Neuron (in vitro differentiated cells): ENCODE measurements around the gene CAMK1D.

Experiments used
- H2AFZ ChIP-seq: one replicate; pipeline ENCODE4 v1.6.1; 2013; ENCODE audit warnings: low read depth, mild to moderate bottlenecking, inconsistent platforms, low read length, moderate library complexity
- H3K27me3 ChIP-seq: one replicate; pipeline ENCODE4 v1.6.1; 2013; ENCODE audit warnings: low read length; ENCODE audit not compliant: insufficient read depth
- H3K36me3 ChIP-seq: one replicate; pipeline ENCODE4 v1.6.1; 2013; ENCODE audit warnings: low read length; ENCODE audit not compliant: insufficient read depth
- H3K4me1 ChIP-seq: one replicate; pipeline ENCODE4 v1.6.1; 2013; ENCODE audit warnings: low read length; ENCODE audit not compliant: insufficient read depth
- H3K4me3 ChIP-seq: 2 replicates; pipeline ENCODE4 v1.5.1; 2013; ENCODE audit warnings: mild to moderate bottlenecking, low read length, moderate library complexity
- H3K9me3 ChIP-seq: one replicate; pipeline ENCODE4 v1.6.1; 2013; ENCODE audit warnings: low read length

The CAMK1D gene

DNA sequence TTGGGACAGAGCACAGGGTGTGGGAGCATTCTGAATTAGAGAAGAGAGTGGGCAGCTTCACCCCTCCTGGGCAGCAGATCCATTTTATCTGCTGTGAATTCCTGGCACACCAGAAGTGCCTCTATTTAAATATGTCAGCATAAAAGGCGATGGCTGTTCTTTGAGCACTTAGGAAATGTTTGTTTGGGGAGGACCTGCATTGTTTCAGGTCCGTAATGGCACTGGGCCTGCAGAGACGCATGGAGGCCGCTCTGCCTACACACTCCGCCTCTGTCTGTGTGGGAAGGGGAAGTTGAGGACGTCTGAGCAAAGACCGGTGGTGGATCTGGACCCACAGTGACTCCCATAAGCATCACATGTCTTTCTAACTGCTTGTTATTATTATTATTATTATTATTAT lies 253.2 kb downstream of the CAMK1D start:
- Histone ChIP-seq H3K4me1 (no peaks in the 10 kb centered on the region), H2AFZ (no peak overlapping the region), H3K4me3 (no peak overlapping the region), H3K36me3 (no peaks in the 10 kb centered on the region), H3K27me3 (no peaks in the 10 kb centered on the region), H3K9me3 (peaks cover 4% of the 10 kb centered on the region)

DNA sequence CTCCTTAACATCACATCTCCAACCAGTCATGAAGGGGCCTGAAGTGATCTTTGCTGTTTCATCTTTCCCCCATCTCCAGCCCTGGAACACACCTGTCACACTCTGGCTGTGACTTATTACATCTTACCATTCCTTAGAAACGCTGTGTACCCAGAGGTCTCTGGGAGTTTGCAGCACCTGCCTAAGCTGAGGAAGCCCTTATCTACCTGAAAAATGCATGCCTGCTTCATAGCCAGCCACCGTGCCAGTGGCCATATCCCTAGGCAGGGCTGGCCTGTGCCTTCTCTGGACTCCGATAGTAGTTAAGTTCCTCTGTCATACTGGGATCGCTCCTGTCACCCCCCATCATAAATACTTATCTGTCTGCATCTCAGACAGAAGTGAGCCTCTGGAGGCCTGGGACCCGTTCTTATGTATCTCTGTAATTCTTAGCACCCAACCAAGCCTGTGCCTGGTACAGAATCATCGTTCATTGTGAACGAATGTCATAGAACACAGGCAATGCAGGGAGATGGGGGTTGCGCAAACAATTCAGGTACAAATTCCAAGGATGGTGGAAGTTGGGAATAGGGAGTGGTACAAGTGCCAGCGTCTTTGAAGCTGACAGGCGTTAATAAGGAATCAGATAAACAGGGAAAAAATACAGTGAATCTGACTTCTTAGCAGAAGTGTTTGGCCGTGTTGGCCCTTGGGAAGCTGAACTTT lies 254.6 kb downstream of the CAMK1D start:
- Histone ChIP-seq H2AFZ (no peak overlapping the region), H3K36me3 (no peaks in the 10 kb centered on the region), H3K4me3 (no peak overlapping the region), H3K27me3 (no peaks in the 10 kb centered on the region), H3K9me3 (peaks cover 7% of the 10 kb centered on the region), H3K4me1 (no peaks in the 10 kb centered on the region)

DNA sequence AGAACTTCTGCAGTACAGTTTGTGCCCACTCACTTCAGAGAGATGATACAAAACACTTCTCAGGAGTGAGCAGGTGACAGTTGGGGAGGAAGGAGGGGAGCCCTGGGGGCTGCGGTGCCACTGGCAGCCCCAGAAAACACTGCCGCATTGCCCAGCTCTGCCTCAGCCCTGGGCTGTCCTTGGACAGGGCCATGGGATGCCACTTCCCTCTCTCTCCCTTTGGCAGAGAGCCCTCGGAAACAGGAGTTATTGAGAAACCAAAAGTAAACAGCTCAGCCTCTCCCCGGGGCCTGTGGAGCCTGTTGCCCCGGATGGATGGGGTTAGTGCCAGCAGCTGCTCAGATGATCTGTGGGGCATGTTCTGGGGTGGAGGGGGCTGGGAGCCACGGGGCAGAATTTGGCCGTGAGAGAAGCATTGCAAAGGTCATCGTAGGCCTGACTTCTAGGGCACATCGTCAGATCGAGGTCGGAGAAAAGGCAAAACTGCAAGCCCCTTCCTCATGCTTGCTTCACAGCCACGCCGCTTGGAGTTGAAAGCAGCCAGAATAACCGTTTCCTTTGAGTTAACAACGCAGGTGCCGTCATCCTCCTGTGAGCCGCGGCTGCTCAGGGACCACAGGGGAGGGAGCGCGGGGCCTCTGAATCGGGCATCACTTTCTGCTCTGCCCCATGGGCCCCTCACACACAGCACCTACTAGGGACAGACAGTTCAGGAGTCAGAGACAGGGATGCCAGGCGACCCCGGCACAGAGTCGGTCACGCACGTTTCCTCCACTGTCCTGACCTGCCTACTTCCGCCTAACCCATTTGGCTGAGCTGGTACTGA lies 256.4 kb downstream of the CAMK1D start:
- H3K9me3 ChIP-seq = peaks cover 5% of the 10 kb centered on the region
- H3K4me3 ChIP-seq = no peak overlapping the region
- H3K4me1 ChIP-seq = no peaks in the 10 kb centered on the region
- H3K36me3 ChIP-seq = no peaks in the 10 kb centered on the region
- H3K27me3 ChIP-seq = no peaks in the 10 kb centered on the region
- H2AFZ ChIP-seq = no peak overlapping the region

DNA sequence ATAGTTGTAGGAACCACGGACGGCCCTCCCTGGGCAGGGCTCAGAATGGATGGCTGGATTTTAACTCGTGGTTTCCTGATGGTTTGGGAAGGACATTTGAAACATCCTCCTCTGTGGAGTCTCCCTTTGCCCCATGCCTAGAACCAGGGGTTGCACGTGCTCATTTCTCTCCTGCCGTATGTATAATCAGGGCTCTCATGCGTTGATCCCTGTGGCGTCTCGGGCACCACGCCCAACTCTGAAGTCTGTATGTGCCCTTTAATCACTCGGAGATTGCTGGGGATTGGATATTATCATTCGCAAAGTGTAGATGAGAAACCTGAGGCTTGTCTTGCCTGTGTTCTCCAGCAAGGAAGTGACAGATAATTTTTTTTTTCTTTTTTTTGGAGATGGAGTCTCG lies 257.1 kb downstream of the CAMK1D start:
- Histone ChIP-seq H3K36me3 (no peaks in the 10 kb centered on the region), H3K4me1 (no peaks in the 10 kb centered on the region), H2AFZ (no peak overlapping the region), H3K27me3 (no peaks in the 10 kb centered on the region), H3K4me3 (no peak overlapping the region), H3K9me3 (peaks cover 5% of the 10 kb centered on the region)

DNA sequence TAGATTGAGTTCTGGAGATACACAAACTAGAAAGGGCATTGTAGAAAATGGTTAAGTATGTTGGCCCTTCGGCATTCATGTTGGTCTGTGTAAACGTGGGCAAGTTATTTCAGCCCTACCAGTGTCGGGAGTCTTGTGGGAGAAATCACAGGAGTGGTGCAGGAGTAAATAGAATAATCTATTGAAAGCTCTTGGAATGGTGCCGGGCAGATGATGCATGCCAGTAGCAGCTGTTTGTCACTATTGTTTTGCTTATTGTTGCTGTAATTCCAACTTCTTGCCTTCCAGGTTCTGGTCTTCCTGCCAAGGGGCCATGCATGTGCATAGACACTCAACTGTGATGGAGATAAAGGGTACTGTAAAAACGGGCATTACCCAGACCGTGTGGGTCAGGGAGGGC lies 259.4 kb downstream of the CAMK1D start:
- H3K9me3 ChIP-seq = peaks cover 5% of the 10 kb centered on the region
- H3K36me3 ChIP-seq = no peaks in the 10 kb centered on the region
- H3K27me3 ChIP-seq = no peaks in the 10 kb centered on the region
- no peaks in the 10 kb centered on the region for H3K4me1 ChIP-seq
- no peak overlapping the region for H2AFZ ChIP-seq
- no peak overlapping the region for H3K4me3 ChIP-seq

DNA sequence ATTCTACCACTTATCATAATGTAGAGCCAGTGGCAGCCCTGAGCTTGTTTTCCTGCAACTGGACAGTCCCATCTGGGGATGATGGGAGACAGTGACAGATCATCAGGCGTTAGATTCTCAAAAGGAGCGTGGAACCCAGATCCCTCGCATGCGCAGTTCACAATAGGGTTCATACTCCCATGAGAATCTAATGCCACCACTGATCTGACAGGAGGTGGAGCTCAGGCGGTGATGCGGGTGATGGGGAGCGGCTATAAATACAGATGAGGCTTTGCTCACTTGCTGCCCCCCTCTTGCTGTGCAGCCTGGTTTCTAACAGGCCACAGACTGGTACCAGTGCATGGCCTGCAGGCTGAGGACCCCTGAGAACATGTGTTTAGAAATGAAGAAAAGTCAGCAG lies 260.1 kb downstream of the CAMK1D start:
- Histone ChIP-seq H2AFZ (no peak overlapping the region), H3K9me3 (peaks cover 5% of the 10 kb centered on the region), H3K4me1 (no peaks in the 10 kb centered on the region), H3K36me3 (no peaks in the 10 kb centered on the region), H3K27me3 (no peaks in the 10 kb centered on the region), H3K4me3 (no peak overlapping the region)

DNA sequence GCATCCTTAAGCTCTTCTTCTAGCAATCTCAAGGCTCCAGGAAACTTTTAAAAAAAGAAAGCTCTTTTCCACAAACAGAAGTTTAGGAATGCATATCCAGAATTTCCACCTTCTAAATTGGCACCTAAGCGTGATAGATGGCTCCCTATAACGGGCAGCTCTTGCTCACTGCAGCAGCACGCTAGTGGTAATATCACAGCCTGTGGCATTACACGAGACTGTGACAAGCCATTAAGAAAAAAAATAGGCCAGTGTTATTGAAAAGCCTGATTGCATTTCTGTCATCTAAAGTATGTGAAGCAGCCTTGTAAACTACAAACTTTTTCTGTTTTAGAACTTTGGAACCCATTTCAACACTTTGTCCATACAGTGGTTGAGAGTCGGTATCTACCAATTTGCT lies 263.8 kb downstream of the CAMK1D start:
- Histone ChIP-seq H3K4me1 (peaks cover 14% of the 10 kb centered on the region), H3K9me3 (peaks cover 3% of the 10 kb centered on the region), H3K4me3 (no peak overlapping the region), H3K36me3 (no peaks in the 10 kb centered on the region), H2AFZ (no peak overlapping the region), H3K27me3 (no peaks in the 10 kb centered on the region)

DNA sequence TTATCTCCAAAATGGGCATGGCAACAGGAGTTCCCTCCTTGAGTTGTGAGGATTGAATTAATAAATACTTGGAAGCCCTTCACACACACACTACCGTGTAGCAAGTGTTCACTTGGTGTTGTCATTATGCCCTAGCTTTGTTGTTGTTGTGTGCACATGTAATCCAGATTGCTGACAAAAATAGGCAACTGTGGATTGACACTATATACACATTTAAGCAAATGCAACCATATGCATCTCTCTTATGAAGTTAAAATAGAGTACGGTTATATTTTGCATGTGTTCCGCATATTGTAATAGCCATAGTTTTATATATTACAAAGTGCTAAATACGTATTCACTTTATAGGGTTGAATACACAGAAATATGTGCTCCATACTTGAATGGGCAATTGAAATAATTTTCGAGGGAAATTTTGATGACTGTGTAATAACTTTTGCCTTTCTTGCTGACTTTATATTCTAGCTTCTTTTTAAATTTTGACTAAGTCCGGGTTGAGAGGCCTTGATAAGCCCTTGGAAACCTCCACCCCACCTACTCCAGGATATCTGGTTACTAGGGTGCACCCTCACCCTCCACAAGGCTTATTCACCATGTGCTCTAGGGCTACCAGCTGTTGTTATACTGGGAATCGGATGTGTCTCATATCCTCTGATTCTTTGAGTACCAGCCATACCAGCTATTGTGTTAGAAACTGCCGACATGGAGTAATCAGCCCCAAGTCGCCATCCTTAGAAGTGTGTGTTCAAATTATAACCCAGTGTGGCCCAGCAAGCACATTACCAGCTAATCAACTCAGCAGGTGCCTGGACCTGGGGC lies 265.0 kb downstream of the CAMK1D start:
- H3K27me3 ChIP-seq = no peaks in the 10 kb centered on the region
- peaks cover 17% of the 10 kb centered on the region for H3K4me1 ChIP-seq
- no peaks in the 10 kb centered on the region for H3K9me3 ChIP-seq
- H3K4me3 ChIP-seq = no peak overlapping the region
- H3K36me3 ChIP-seq = no peaks in the 10 kb centered on the region
- no peak overlapping the region for H2AFZ ChIP-seq

DNA sequence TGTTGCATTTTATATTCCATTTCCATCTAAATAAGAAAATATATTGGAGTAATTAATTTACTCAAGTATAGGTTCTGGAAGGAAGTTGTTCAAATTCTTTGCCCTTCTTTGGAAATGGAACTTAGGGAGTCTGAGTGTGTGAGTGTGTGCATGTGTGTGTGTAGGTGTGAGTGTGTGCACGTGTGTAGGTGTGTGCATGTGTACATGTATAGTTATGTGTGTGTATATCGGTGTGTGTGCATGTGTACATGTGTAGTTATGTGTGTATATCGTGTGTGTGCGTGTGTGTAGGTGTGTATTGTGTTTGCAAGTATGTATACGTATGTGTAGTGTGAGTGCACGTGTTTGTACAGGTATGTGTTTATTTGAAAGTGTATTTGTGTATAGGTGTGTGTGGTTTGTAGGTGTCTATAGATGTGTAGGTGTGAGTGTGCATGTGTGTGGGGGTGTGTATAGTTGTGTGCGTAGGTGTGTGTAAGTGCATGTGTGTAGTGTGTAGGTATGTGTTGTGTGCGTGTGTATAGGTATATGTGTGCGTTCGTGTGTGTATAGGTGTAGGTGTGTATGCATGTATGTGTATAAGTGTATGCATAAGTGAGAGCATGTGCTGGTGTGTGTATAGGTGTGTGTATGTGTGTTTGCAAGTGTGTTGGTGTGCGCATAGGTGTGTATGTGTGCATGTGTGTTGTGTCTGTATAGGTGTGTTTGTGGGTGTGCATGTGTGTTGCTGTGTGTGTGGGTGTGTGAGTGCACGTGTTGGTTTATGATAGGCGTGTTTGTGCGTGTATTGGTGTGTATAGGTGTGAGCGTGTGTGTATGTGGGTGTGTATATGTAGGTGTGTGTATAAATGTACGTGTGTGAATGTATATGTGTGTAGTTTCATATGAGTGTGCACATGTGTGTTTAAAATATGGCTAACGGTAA lies 266.2 kb downstream of the CAMK1D start:
- peaks cover 17% of the 10 kb centered on the region for H3K4me1 ChIP-seq
- H3K9me3 ChIP-seq = no peaks in the 10 kb centered on the region
- H3K36me3 ChIP-seq = no peaks in the 10 kb centered on the region
- H3K27me3 ChIP-seq = no peaks in the 10 kb centered on the region
- H2AFZ ChIP-seq = no peak overlapping the region
- H3K4me3 ChIP-seq = no peak overlapping the region

DNA sequence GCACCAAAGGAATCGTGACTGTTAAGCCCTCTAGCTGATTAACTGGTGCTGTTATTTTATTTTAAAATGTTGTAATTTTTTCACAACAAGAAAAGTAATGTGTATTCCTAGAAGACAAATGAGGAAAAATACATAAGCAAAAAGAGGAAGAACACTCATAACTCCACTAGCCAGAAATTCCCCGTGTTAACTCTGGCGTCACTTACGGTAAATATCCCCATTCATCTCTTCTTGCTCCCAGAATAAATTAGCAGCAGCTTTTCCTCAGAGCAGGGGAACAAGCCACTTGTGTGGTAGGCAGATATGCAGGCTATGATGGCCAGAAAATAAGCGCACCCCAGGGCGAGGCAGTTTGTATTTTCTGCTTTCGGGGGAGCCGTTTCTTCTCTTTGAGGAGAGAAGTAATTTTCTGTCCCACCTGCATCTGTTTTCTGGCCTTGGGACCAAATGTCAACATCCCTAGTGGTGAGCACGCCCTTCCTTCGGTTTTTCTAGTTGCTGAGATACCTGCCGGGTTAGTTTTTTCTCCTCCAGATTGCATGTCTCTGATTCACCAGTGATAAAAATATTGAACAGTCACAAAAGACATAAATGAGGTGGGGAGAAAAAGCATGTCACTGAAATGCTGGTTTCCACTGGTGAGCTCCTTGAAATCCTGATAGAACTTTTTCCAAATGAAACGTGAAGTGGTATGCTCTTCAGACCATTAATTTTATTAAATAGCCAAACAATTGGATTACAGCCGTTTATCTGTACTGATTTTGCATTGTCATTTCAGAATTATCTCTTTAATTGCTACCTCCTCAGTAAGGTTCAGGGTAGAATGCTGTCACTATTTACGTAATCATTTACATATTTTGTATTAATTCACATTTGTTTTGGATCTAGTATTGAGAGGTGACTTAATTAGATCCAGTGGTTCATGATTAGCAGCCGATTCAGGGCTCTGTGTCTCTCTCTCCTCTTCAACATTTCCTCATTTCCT lies 268.1 kb downstream of the CAMK1D start:
- Histone ChIP-seq H3K36me3 (no peaks in the 10 kb centered on the region), H3K9me3 (no peaks in the 10 kb centered on the region), H3K4me3 (no peak overlapping the region), H3K4me1 (peaks cover 17% of the 10 kb centered on the region), H2AFZ (no peak overlapping the region), H3K27me3 (no peaks in the 10 kb centered on the region)

DNA sequence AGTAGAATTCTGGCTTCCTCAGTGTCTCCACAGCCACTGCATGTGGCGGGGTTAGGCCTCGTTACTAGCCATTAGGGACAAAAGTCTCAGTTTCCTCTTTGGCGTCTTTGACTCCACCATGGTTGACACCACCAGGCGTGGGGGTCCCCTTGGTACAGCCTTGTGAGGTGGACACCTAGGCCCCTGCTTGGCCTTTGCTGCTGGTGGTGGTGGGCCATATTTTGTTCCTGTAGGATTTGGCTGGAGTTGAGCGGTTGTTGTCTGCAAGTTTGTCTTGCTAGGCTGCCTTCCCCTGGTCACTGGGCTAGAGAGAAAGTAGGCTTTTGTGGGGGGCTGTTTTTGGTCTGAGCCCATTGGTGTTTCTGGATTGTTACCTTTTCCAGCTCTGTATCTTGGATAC lies 272.7 kb downstream of the CAMK1D start:
- H3K36me3 ChIP-seq = no peaks in the 10 kb centered on the region
- no peak overlapping the region for H3K4me3 ChIP-seq
- H3K27me3 ChIP-seq = no peaks in the 10 kb centered on the region
- no peak overlapping the region for H2AFZ ChIP-seq
- peaks cover 21% of the 10 kb centered on the region for H3K4me1 ChIP-seq
- peaks cover 3% of the 10 kb centered on the region for H3K9me3 ChIP-seq
